CD4-positive, alpha-beta T cell treated with Interleukin-1 beta for 1 hour (primary cell): ENCODE results near the gene NMNAT3.
A peak's percentile ranks its signal among the peaks of the same experiment; 100 is the strongest.
"Not testable (repeated sequence)": the region's sequence is repeated elsewhere in the genome, so short reads cannot be mapped to it uniquely, and the experiment has no call there.

ENCODE experiments used
- DNase-seq, 2 donors: peaks; one replicate each; pipeline ENCODE4 v3.0.0-alpha.2; 2020 to 2022

Gene NMNAT3

GRCh38 chr3:139633511-139633910 lies 44.3 kb downstream of the NMNAT3 start:
- DNase-seq = no peak

GRCh38 chr3:139630542-139630941 lies 47.2 kb downstream of the NMNAT3 start:
- DNase-seq = no peak

- DNase-seq = peak; percentile 2 to 22
Measured at GRCh38 chr3:139629033-139629432, 48.7 kb downstream of the NMNAT3 start.

GRCh38 chr3:139627759-139628158 lies 50.0 kb downstream of the NMNAT3 start:
- no peak for DNase-seq

- DNase-seq = no peak
Measured at GRCh38 chr3:139620438-139620837, 57.3 kb downstream of the NMNAT3 start.

- DNase-seq = no peak
Measured at GRCh38 chr3:139619484-139619883, 58.3 kb downstream of the NMNAT3 start.

GRCh38 chr3:139617672-139618268 lies 60.0 kb downstream of the NMNAT3 start:
- DNase-seq = no peak

- no peak for DNase-seq
Measured at GRCh38 chr3:139611528-139611927, 66.2 kb downstream of the NMNAT3 start.

GRCh38 chr3:139610886-139611285 lies 66.9 kb downstream of the NMNAT3 start:
- DNase-seq = no peak

GRCh38 chr3:139608924-139609323 lies 68.8 kb downstream of the NMNAT3 start:
- no peak for DNase-seq

GRCh38 chr3:139608108-139608380 lies 69.7 kb downstream of the NMNAT3 start:
- no peak for DNase-seq

GRCh38 chr3:139607257-139608107 lies 70.3 kb downstream of the NMNAT3 start:
- no peak for DNase-seq

GRCh38 chr3:139602003-139602402 lies 75.8 kb downstream of the NMNAT3 start:
- DNase-seq = no peak

- DNase-seq = no peak
Measured at GRCh38 chr3:139601191-139601961, 76.4 kb downstream of the NMNAT3 start.

GRCh38 chr3:139597947-139598346 lies 79.8 kb downstream of the NMNAT3 start:
- no peak for DNase-seq

GRCh38 chr3:139591186-139591585 lies 86.6 kb downstream of the NMNAT3 start:
- not testable (repeated sequence) for DNase-seq

GRCh38 chr3:139588450-139588849 lies 89.3 kb downstream of the NMNAT3 start:
- DNase-seq = no peak

- DNase-seq = no peak
Measured at GRCh38 chr3:139587797-139588196, 90.0 kb downstream of the NMNAT3 start.

GRCh38 chr3:139586420-139587017 lies 91.3 kb downstream of the NMNAT3 start:
- DNase-seq = no peak

- DNase-seq = no peak
Measured at GRCh38 chr3:139585820-139586219, 92.0 kb downstream of the NMNAT3 start.

- not testable (repeated sequence) for DNase-seq
Measured at GRCh38 chr3:139583651-139584050, 94.1 kb downstream of the NMNAT3 start.

GRCh38 chr3:139578783-139579182 lies 99.0 kb downstream of the NMNAT3 start:
- no peak for DNase-seq

GRCh38 chr3:139577909-139578308 lies 99.9 kb downstream of the NMNAT3 start:
- DNase-seq = no peak

GRCh38 chr3:139577346-139577745 lies 100.4 kb downstream of the NMNAT3 start:
- no peak for DNase-seq
